ENCODE data around the gene DPP8. TPM values are rescaled to one million over a fixed set of nuclear protein-coding genes. Genes with fewer than 3 reads are reported as not detected.

DPP8 gene
- total and polyA plus RNA-seq, 2 donors (not counting 1 experiment from before 2014, with no cell fraction given), result 29.9 to 45.4 TPM

DNA sequence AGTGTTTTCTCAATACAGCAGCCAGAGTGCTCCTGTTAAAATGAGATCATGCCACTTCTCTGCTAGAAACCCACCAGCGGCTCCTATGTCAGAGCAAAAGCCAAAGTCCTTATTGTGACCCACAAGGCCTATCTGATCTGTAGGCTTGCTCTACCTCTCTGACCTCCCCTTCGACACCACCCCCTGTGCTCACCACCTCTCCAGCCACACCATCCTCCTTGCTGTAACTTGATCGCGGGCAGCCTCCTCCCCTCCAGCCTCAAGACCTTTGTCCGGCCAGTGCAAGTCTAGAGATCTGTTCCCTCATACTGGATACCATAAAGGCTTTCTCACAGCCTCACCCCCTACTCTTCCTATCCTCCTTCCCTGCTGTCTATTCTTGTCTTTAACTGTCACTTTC lies 92.8 kb downstream of the DPP8 start:
- H3K4me2 ChIP-seq (ENCODE audit: extremely low read depth, insufficient read depth, low read length), result no peak overlapping the region
- H3K4me1 ChIP-seq (ENCODE audit: control insufficient read depth, extremely low read depth, insufficient read depth, low read length), result peaks cover 3% of the 10 kb centered on the region
- H3K27ac ChIP-seq (ENCODE audit: insufficient read depth, low read length), result no peak overlapping the region
- no peaks in the 10 kb centered on the region for H3K9me3 ChIP-seq (ENCODE audit: control insufficient read depth, insufficient read depth, low read depth, low read length)
- H3K27me3 ChIP-seq (ENCODE audit: control insufficient read depth, insufficient read depth, low read length), result peaks cover 5% of the 10 kb centered on the region
- no peak overlapping the region for H2AFZ ChIP-seq (ENCODE audit: low read length)
- H3K36me3 ChIP-seq (ENCODE audit: control insufficient read depth, insufficient read depth, low read length), result no peaks in the 10 kb centered on the region
- no peaks in the 10 kb centered on the region for H3K79me2 ChIP-seq (ENCODE audit: control insufficient read depth, insufficient read depth, low read length)
- H4K20me1 ChIP-seq (ENCODE audit: control insufficient read depth, extremely low read depth, insufficient read depth, low read length), result no peaks in the 10 kb centered on the region
- no peak for DNase-seq (ENCODE audit: low read depth in 2 of 2)
- no peak overlapping the region for H3K4me3 ChIP-seq (replicated peaks in 1 of 4; ENCODE audit: control extremely low read depth in 1 of 4, insufficient read depth in 1 of 4, low read depth in 3 of 4, low read length in 4 of 4)
- no peak for TF ChIP-seq EZH2 (IDR thresholded peaks at IDR 0.05; ENCODE audit: low read length, missing control alignments)
- TF ChIP-seq, protein P1, sequence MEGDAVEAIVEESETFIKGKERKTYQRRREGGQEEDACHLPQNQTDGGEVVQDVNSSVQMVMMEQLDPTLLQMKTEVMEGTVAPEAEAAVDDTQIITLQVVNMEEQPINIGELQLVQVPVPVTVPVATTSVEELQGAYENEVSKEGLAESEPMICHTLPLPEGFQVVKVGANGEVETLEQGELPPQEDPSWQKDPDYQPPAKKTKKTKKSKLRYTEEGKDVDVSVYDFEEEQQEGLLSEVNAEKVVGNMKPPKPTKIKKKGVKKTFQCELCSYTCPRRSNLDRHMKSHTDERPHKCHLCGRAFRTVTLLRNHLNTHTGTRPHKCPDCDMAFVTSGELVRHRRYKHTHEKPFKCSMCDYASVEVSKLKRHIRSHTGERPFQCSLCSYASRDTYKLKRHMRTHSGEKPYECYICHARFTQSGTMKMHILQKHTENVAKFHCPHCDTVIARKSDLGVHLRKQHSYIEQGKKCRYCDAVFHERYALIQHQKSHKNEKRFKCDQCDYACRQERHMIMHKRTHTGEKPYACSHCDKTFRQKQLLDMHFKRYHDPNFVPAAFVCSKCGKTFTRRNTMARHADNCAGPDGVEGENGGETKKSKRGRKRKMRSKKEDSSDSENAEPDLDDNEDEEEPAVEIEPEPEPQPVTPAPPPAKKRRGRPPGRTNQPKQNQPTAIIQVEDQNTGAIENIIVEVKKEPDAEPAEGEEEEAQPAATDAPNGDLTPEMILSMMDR (conservative IDR thresholded peaks at IDR 0.05 in 1 of 2, IDR thresholded peaks at IDR 0.05 in 1 of 2; ENCODE audit: low read depth in 1 of 2, low read length in 2 of 2), result no peak
- H3K9ac ChIP-seq (ENCODE audit: insufficient read depth, low read length), result no peak overlapping the region

DNA sequence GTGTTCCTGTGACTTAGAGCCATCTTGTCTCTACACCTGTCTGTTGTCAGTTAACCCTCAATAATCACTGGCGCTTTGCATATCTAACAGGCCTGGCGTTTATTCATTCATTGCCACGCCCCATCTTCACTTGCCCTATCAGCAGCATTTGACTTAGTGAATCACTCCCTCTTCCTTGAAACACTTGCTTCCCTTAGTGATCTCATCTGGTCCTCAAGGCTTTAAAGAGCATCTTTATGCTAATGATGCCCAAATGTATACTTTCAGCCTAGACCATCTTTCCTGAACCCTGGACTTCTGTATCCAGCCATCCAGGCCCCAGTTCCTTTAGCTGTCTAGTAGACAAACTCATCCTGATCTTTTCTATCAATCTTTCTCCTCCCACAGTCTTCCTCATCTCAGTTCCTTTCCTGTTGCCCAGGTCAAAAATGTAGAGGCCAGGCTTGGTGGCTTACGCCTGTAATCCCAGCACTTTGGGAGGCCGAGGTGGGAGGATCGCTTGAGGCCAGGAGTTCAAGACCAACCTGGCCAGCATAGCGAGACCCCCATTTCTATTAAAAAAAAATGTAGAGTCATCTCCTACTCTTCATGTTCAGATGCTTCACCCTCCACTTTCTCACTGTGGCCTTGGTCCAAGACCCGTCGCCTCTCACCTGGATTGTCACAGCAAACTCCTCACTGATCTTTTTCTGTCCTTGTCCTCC lies 93.4 kb downstream of the DPP8 start:
- H3K4me2 ChIP-seq (ENCODE audit: extremely low read depth, insufficient read depth, low read length), result no peak overlapping the region
- no peaks in the 10 kb centered on the region for H3K36me3 ChIP-seq (ENCODE audit: control insufficient read depth, insufficient read depth, low read length)
- no peak overlapping the region for H2AFZ ChIP-seq (ENCODE audit: low read length)
- no peaks in the 10 kb centered on the region for H3K79me2 ChIP-seq (ENCODE audit: control insufficient read depth, insufficient read depth, low read length)
- peaks cover 3% of the 10 kb centered on the region for H3K4me1 ChIP-seq (ENCODE audit: control insufficient read depth, extremely low read depth, insufficient read depth, low read length)
- DNase-seq (ENCODE audit: low read depth in 2 of 2), result peak; percentile 12 to 67
- no peaks in the 10 kb centered on the region for H3K9me3 ChIP-seq (ENCODE audit: control insufficient read depth, insufficient read depth, low read depth, low read length)
- TF ChIP-seq, protein P1 (conservative IDR thresholded peaks at IDR 0.05 in 1 of 2, IDR thresholded peaks at IDR 0.05 in 1 of 2; ENCODE audit: low read depth in 1 of 2, low read length in 2 of 2), result no peak
- TF ChIP-seq EZH2 (IDR thresholded peaks at IDR 0.05; ENCODE audit: low read length, missing control alignments), result no peak
- peaks cover 5% of the 10 kb centered on the region for H3K27me3 ChIP-seq (ENCODE audit: control insufficient read depth, insufficient read depth, low read length)
- no peak overlapping the region for H3K4me3 ChIP-seq (replicated peaks in 1 of 4; ENCODE audit: control extremely low read depth in 1 of 4, insufficient read depth in 1 of 4, low read depth in 3 of 4, low read length in 4 of 4)
- no peaks in the 10 kb centered on the region for H4K20me1 ChIP-seq (ENCODE audit: control insufficient read depth, extremely low read depth, insufficient read depth, low read length)
- H3K27ac ChIP-seq (ENCODE audit: insufficient read depth, low read length), result no peak overlapping the region
- H3K9ac ChIP-seq (ENCODE audit: insufficient read depth, low read length), result no peak overlapping the region

GRCh38 chr15:65423150-65423975 lies 94.1 kb downstream of the DPP8 start:
- Histone ChIP-seq H3K27ac (ENCODE audit: insufficient read depth, low read length) (no peak overlapping the region), H3K9me3 (ENCODE audit: control insufficient read depth, insufficient read depth, low read depth, low read length) (no peaks in the 10 kb centered on the region), H3K4me1 (ENCODE audit: control insufficient read depth, extremely low read depth, insufficient read depth, low read length) (peaks cover 3% of the 10 kb centered on the region), H3K4me2 (ENCODE audit: extremely low read depth, insufficient read depth, low read length) (no peak overlapping the region), H4K20me1 (ENCODE audit: control insufficient read depth, extremely low read depth, insufficient read depth, low read length) (no peaks in the 10 kb centered on the region), H3K9ac (ENCODE audit: insufficient read depth, low read length) (no peak overlapping the region), H3K79me2 (ENCODE audit: control insufficient read depth, insufficient read depth, low read length) (no peaks in the 10 kb centered on the region), H3K36me3 (ENCODE audit: control insufficient read depth, insufficient read depth, low read length) (no peaks in the 10 kb centered on the region), H3K27me3 (ENCODE audit: control insufficient read depth, insufficient read depth, low read length) (peaks cover 5% of the 10 kb centered on the region), H2AFZ (ENCODE audit: low read length) (no peak overlapping the region), H3K4me3 (replicated peaks in 1 of 4; ENCODE audit: control extremely low read depth in 1 of 4, insufficient read depth in 1 of 4, low read depth in 3 of 4, low read length in 4 of 4) (peak overlapping the region in 2 of 4 experiments; percentile 8 to 12)
- TF ChIP-seq, protein P1 (conservative IDR thresholded peaks at IDR 0.05 in 1 of 2, IDR thresholded peaks at IDR 0.05 in 1 of 2; ENCODE audit: low read depth in 1 of 2, low read length in 2 of 2), result no peak
- TF ChIP-seq EZH2 (IDR thresholded peaks at IDR 0.05; ENCODE audit: low read length, missing control alignments), result no peak
- no peak for DNase-seq (ENCODE audit: low read depth in 2 of 2)
